Uterus (tissue), 2 donors: ENCODE data around the gene CCNC.

Experiments used
- POLR2A ChIP-seq, 2 donors: fragments of 450-650 bp; IDR thresholded peaks; one replicate each; pipeline ENCODE4 v1.6.1; 2016; ENCODE audit warnings: antibody characterized with exemption in 2 of 2, mild to moderate bottlenecking in 1 of 2, moderate library complexity in 1 of 2
- TF ChIP-seq, protein P1 (sequence below), 4 experiments: fragments of 200-600 bp in 2 of 4; fragments of 450-650 bp in 2 of 4; sonication (generic) in 2 of 4; IDR thresholded peaks; one replicate each; pipeline ENCODE4 v1.5.1; 2016 to 2019; ENCODE audit warnings: antibody characterized with exemption in 4 of 4, mild to moderate bottlenecking in 2 of 4, moderate library complexity in 1 of 4

DNA sequence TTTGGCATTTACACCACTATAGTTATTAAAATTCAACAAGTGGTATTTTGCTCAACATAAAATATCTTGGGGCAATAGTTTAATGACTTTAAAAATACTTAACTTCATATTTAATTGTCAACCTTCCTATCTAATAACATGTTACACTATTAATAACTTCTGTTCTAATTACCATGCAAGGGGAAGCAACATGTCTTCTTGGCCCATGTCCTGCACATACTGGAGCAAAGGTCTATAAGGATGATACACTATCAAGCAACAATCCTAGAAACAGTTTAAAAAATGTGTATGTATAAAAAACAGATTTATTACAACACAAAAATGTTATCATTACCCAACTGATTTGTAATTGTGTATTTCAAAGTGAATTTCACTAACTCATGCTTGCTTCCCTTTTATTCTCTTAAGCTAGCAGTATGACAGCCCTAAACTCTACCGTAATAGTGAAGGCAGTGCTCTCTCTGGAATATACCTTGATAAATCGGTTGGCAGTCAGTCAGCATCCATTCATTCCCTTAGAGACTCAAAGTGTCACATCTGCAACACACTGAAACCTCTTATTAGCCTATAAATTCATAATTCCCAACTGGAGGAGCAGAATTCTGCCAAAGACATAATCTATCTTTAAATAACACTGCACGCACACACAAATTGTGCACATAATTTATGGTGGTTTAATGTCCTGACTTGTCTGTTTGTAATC lies 18.3 kb downstream of the CCNC start:
- TF ChIP-seq, protein P1, sequence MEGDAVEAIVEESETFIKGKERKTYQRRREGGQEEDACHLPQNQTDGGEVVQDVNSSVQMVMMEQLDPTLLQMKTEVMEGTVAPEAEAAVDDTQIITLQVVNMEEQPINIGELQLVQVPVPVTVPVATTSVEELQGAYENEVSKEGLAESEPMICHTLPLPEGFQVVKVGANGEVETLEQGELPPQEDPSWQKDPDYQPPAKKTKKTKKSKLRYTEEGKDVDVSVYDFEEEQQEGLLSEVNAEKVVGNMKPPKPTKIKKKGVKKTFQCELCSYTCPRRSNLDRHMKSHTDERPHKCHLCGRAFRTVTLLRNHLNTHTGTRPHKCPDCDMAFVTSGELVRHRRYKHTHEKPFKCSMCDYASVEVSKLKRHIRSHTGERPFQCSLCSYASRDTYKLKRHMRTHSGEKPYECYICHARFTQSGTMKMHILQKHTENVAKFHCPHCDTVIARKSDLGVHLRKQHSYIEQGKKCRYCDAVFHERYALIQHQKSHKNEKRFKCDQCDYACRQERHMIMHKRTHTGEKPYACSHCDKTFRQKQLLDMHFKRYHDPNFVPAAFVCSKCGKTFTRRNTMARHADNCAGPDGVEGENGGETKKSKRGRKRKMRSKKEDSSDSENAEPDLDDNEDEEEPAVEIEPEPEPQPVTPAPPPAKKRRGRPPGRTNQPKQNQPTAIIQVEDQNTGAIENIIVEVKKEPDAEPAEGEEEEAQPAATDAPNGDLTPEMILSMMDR (IDR thresholded peaks at IDR 0.05), result no peak
- no peak for TF ChIP-seq POLR2A (IDR thresholded peaks at IDR 0.05)
